ENCODE results near the gene BEGAIN. TPM values are rescaled to one million over a fixed set of nuclear protein-coding genes. Genes with fewer than 3 reads are reported as not detected.

The BEGAIN gene
- total and polyA plus RNA-seq, 12 donors: 0.39 to 59.0 (median 2.7) TPM

DNA sequence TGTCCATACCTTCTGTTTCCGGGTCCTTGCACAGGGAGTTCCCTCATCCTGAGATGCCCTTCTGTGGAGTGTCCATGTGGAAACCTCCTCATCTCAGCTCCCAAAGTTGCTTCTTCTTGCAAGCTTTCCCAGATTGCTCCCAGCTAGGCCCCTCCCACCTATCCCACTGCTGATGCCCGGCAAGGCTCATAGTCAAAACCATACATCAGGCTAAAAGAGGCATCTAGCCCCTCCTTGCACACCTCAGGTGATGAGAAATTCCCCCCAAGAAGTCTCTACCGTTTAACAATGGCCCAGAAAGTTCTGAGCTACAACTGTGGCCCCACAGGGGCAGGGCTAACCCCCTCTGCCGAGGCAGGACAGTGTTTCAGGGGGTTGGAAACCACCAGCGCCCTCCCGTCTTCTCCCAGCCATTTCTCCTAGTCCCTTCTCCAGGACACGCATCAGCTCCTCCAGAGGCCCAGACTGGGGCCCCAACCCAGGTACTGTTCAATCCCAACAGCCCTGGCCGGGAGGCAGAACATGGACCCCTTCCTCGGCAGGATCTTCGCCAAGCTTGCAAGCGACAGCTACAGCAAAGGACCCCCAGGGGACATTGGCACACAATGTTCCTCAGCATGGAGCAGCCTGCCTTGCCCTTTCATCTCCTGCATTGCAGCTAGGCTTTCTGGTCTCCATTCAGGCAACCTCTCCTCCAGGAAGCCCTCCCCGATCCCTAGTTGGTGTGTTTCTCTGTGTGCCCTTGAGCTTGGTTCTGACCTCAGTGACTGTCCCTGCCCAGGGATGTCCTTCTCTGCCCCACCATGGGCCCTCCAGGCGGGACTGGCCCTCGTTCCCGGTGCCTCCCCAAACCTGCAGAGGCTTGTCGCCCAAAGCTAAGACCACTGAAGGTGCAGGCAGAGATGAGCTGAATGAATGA lies 4.5 kb upstream of the BEGAIN start:
- Histone ChIP-seq H3K4me1 (replicated peaks in 1 of 2) (peaks cover under 1 to 2% of the 10 kb centered on the region in 2 donors), H3K27me3 (no peaks in the 10 kb centered on the region), H3K36me3 (replicated peaks in 1 of 2) (no peaks in the 10 kb centered on the region), H3K9me3 (replicated peaks in 1 of 3) (no peaks in the 10 kb centered on the region), H3K27ac (no peak overlapping the region), H3K4me3 (no peak overlapping the region)
- TF ChIP-seq POLR2A (IDR thresholded peaks at IDR 0.05) (no peak), CTCF (IDR thresholded peaks at IDR 0.05) (no peak)
- WGBS, 4 donors: 85 to 92% (median 89%) methylated on average over 12 to 16 of the region's 16 CpGs
- intact Hi-C loops (cut with DNase I): no loop called here
- DNase-seq: no peak

DNA sequence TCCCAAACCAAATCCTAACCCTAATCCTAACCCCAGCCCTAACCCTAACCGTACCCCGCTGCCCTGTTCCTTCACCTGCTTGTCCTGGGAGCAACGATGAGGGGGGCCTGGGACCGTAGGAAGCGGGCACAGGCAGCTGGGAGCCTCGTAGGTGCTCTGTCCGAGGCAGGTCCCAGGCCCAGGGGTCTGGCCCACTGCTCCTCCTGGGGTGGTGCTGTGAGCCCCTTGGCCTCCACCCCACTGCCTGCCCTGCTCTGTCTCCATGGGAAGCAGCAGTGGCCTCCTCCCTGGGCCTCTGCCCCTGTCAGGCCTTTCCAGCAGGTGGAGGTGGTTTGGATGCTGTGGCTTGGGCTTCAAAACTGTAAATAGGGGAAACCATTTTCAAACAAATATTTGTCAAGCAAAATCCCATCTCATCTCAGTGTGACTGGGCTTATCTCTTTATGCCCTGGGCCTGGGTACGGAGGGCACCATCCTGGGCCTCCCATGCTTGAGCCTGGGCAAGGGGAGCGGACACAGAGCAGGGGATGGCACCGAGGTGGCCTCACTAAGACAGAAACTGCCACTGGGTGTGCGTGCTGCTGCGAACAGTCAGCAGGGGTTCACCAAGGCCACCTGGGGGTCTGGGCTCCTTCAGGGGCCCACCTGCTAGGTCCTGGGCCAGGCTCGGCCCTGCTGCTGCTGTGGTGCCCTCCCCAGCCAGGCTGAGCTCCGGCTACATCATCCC lies 3.7 kb upstream of the BEGAIN start:
- H3K4me1 ChIP-seq (replicated peaks in 1 of 2): peaks cover 4 to 5% of the 10 kb centered on the region in 2 donors
- no peak overlapping the region for H3K27ac ChIP-seq
- H3K27me3 ChIP-seq: peaks cover 7% of the 10 kb centered on the region
- no peak for DNase-seq
- H3K4me3 ChIP-seq: no peak overlapping the region
- H3K9me3 ChIP-seq (replicated peaks in 1 of 3): no peaks in the 10 kb centered on the region
- intact Hi-C loops (cut with DNase I): no loop called here
- 84 to 94% (median 93%) methylated on average over 7 to 14 of the region's 14 CpGs for WGBS, 4 donors
- TF ChIP-seq CTCF (IDR thresholded peaks at IDR 0.05) (no peak), POLR2A (IDR thresholded peaks at IDR 0.05) (no peak)
- no peaks in the 10 kb centered on the region for H3K36me3 ChIP-seq (replicated peaks in 1 of 2)

GRCh38 chr14:100589760-100590469 lies 2.7 kb upstream of the BEGAIN start:
- no peaks in the 10 kb centered on the region for H3K9me3 ChIP-seq (replicated peaks in 1 of 3)
- 83 to 89% (median 88%) methylated on average over 8 of the region's 8 CpGs for WGBS, 4 donors
- peaks cover 10% of the 10 kb centered on the region for H3K27me3 ChIP-seq
- DNase-seq: peak in 1 of 7 donors; percentile 4
- TF ChIP-seq CTCF (IDR thresholded peaks at IDR 0.05) (no peak), POLR2A (IDR thresholded peaks at IDR 0.05) (no peak)
- H3K36me3 ChIP-seq (replicated peaks in 1 of 2): no peaks in the 10 kb centered on the region
- intact Hi-C loops (cut with DNase I): no loop called here
- H3K4me3 ChIP-seq: no peak overlapping the region
- no peak overlapping the region for H3K27ac ChIP-seq
- H3K4me1 ChIP-seq (replicated peaks in 1 of 2): peaks cover 4 to 5% of the 10 kb centered on the region in 2 donors

Measured in adrenal gland (tissue), 12 donors.